Activated CD8-positive, alpha-beta memory T cell treated with anti-CD3 and anti-CD28 coated beads for 36 hours (primary cell): ENCODE results near the gene ZNF787. TPM values are rescaled to one million over a fixed set of nuclear protein-coding genes. Genes with fewer than 3 reads are reported as not detected.

ENCODE experiments used
- CTCF ChIA-PET: fragments of 350-600 bp; sonication (Branson Sonifier 250); formaldehyde crosslinking; loops from one replicate; lab custom pipeline; 2021; ENCODE audit warnings: antibody characterized with exemption; lab: Charles Lee
- POLR2A ChIA-PET: fragments of 350-600 bp; sonication (Branson Sonifier 250); formaldehyde crosslinking; loops from one replicate; lab custom pipeline; 2021; ENCODE audit warnings: antibody characterized with exemption; lab: Charles Lee
- total RNA-seq, 2 experiments: library from RNA; stranded (reverse); gene quantifications; one replicate each; pipeline ENCODE4 v1.2.3, GENCODE V29; 2021

ZNF787 gene
- total RNA-seq, 2 experiments from 2014 or later: 30.9 to 33.4 TPM

DNA sequence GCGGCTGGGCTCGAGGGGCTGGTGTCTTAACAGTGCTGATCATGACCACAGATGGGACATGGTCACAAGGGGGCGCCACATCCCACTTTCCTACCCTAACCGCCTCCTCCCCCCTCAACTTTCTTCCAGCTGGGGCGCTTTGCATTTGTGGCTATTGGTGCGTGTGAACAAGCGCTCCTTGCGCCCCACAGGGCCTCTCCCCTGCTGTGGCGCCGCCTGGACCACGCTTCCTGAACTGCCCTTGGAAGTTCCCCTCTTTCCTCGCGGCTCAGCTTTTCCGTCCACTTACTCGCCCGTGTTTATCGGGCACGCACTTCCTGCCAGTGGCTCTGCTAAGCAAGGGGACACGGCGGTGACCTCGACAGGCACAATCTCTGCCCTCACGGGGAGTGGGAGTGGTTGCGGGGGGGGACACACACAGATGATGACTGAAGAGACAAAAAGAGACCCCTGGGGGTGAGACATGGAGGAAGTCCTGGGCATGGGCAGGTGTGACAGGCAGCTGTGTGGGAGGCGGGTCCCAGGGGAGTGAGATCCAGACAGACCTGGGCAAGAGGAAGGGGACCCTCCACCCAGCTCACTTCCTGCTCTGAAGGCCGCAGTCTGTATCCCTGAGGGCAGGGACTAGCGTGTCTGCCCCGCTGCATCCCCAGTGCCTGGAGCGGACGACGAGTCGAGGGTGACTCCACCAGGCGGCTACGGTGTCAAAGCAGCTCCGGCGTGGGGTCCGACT, 40.3 kb downstream of the ZNF787 start:
- CTCF ChIA-PET: interaction anchor here (0.6 to 3.1 kb wide), 10 partner anchors 9 to 339 kb away, joined by 3 to 10 read pairs (median 4); partner anchors contain the start of gene GALP
- POLR2A ChIA-PET: no interaction called here

DNA sequence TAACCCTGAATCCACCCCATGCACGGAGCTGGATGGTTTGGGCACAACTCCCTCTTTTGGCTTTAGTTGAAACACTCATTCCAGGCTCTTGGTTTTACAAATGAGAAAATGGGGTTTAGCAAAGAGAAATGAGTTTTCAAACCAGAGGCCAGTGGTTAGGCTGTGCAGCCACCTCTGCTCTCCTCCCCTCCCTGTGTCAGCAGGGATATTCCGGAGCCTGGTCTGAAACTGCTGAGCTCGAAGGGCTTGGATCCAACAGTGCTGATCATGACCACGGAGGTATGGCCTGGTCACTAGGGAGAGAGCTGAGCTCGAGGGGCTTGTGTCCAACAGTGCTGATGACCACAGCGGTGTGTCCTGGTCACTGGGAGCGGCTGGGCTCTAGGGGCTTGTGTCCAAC, 41.5 kb downstream of the ZNF787 start:
- ChIA-PET CTCF (interaction anchor here (0.7 to 3.1 kb wide), 3 partner anchors 12 to 174 kb away, joined by 3 to 10 read pairs (median 4); no protein-coding TSS in a partner anchor), POLR2A (no interaction called here)

DNA sequence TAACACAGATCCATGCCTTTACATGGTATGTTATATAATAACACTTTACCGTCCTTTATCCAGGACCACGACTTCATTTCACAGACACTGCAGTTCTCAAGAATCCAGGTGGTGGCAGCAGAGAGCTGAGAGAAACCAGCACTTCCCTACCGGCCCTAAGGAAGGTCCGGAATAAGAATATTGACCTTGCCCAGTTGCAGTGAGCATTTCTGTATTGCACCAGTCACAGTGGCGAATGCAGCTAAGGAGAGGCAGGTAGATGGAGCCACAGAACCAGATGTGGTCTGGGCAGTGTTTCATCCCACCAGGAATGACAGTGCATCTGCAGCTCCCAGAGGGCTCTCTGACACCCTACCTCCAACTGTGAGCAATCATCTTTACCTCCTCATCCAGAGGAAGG, 44.6 kb downstream of the ZNF787 start:
- ChIA-PET POLR2A (no interaction called here), CTCF (interaction anchor here (0.7 to 2.7 kb wide), 8 partner anchors 8 to 257 kb away, joined by 3 to 10 read pairs (median 4); no protein-coding TSS in a partner anchor)

DNA sequence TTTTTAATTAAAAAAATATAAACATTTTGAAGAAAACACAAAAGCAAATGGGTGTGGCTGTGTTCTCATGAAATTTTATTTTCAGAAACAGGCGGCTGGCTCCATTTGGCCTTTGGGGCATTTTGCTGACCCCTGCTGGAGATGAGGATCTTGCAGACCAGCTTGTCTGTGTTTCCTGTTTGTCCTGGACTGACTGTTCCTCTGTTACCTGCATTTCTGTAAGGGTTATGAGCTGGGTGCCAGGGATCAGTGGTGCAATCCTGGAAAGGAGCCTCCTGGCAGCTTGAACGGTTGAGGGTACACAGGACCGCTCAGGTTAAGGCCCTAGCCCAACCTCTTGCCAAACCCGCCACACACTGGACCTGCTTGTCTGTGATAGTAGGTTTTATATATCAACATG, 49.9 kb downstream of the ZNF787 start:
- CTCF ChIA-PET: interaction anchor here (0.7 to 2.2 kb wide), 2 partner anchors 10 to 593 kb away, joined by 3 to 6 read pairs; no protein-coding TSS in a partner anchor
- POLR2A ChIA-PET: no interaction called here

DNA sequence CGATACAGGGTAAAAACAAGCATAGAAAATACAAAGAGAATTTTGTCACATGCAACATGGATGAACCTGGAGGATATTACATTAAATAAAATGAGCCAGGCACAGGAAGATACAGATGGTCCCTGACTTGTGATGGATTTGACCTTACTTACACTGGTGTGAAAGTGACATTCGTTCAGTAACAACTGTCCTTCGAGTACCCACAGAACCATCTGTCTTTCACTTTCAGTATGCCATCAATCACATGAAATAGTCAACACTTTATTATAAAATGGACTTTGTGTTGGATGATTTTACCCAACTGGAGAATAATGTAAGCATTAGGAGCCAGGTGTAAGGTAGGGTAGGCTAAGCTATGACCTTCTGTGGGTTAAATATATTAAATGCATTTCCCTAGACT, 51.5 kb downstream of the ZNF787 start:
- ChIA-PET POLR2A (no interaction called here), CTCF (interaction anchor here (1.2 kb wide), 1 partner anchor 183 kb away, joined by 3 read pairs; no protein-coding TSS in a partner anchor)

DNA sequence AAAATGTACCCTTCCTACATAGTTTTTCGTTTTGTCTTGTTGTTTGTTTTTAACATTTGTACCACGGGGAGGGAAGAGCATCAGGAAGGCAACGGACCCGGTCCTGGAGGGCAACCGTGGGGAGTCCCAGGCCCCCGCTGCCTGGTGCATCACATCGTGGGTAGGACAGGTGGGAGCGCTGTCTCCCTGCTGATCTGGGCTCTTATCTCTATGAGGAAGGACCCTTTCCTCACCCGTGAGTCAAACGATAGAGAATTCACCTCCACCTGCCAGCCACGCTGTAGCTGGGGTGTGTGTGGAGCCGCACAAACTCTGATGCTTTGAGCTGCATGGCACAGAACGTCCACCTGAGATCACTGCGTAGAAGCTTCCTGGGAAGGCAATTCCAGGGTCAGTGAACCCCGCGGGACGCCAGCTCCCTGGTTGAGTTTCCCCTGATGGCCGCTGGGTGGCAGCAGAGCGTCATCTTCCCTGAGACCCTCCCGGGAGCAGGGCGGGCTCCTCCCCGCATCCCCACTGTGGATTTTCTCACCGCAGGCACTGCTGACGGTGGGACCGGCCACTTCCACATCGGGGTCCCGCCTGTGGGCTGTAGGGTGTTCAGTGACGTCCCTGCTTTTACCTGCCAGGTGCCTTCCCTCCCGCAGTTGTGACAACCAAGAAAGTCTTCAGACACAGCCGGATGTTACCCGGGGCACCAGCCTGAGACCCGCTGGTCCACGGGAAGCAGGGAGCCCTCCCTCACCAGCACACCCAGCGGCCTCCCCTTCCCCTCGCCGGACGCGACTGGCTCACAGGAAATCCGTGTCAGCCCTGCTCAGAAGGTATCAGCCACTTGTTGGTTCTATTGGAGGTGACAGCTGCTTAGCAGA, 54.7 kb downstream of the ZNF787 start:
- POLR2A ChIA-PET: no interaction called here
- CTCF ChIA-PET: interaction anchor here (0.7 to 1.8 kb wide), 8 partner anchors 9 to 267 kb away, joined by 3 to 10 read pairs (median 4); no protein-coding TSS in a partner anchor

DNA sequence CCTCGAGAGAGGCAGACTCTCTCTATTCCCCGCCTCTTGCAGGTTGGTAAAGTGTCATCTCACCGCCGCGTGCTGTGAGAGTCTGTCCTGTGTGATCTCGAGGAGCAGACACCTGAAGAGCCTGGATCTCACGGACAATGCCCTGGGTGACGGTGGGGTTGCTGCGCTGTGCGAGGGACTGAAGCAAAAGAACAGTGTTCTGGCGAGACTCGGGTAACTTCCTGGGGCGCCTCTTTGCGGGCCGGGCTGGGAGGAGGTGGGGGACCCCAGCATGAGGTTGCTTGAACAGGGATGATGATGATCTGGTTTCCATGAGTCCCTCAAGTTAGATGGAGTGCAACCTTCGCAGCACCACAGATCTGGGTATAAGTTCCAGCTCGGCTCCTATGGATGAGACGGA, 67.5 kb downstream of the ZNF787 start:
- ChIA-PET POLR2A (no interaction called here), CTCF (no interaction called here)

Other genes with a start within 250 kb of the ZNF787 start
- not detected for gene NLRP13, start 189.0 kb downstream of the ZNF787 start, total RNA-seq
- gene NLRP8, start 173.5 kb downstream of the ZNF787 start, total RNA-seq: not detected
- not detected for gene NLRP5, start 134.5 kb downstream of the ZNF787 start, total RNA-seq
- gene ZNF444, start 20.0 kb upstream of the ZNF787 start, total RNA-seq: 10 to 100 TPM; 28.9 to 29.3 TPM
- not detected for gene GALP, start 54.7 kb upstream of the ZNF787 start, total RNA-seq
- gene ZSCAN5B, start 76.5 kb upstream of the ZNF787 start, total RNA-seq: not detected
- not detected for gene ZSCAN5C, start 81.0 kb upstream of the ZNF787 start, total RNA-seq
- under 1 TPM; 0.42 to 0.72 TPM for gene EDDM13, start 151.5 kb upstream of the ZNF787 start, total RNA-seq
- gene ZSCAN5A, start 193.5 kb upstream of the ZNF787 start, total RNA-seq: 10 to 100 TPM; 10.3 to 11.7 TPM